ENCODE data around the gene FGF3. TPM values are rescaled to one million over a fixed set of nuclear protein-coding genes. Genes with fewer than 3 reads are reported as not detected.

FGF3 gene
- total RNA-seq, 1 donor from 2014 or later: not detected

- no peak overlapping the region for H3K4me3 ChIP-seq
- H3K36me3 ChIP-seq: no peaks in the 10 kb centered on the region
- no peaks in the 10 kb centered on the region for H3K4me1 ChIP-seq
- peaks cover 2% of the 10 kb centered on the region for H3K9me3 Mint-ChIP-seq
- TF ChIP-seq CTCF (IDR thresholded peaks at IDR 0.05): no peak
- no peak overlapping the region for H2AFZ ChIP-seq (replicated peaks)
- no peak overlapping the region for H3K9ac ChIP-seq
- no peak overlapping the region for H3K27ac Mint-ChIP-seq
- no peaks in the 10 kb centered on the region for H3K36me3 Mint-ChIP-seq
- H3K27me3 ChIP-seq: no peaks in the 10 kb centered on the region
- no peak overlapping the region for H3K27ac ChIP-seq
- H3K4me3 Mint-ChIP-seq: no peak overlapping the region
- H4K20me1 ChIP-seq (ENCODE audit: low read depth): no peaks in the 10 kb centered on the region
- no peak overlapping the region for H3K4me2 ChIP-seq
- no peaks in the 10 kb centered on the region for H3F3A ChIP-seq (ENCODE audit: low read depth)
- H3K27me3 Mint-ChIP-seq (ENCODE audit: insufficient read depth, low read depth): peaks cover 10% of the 10 kb centered on the region
- H3K9me3 ChIP-seq (ENCODE audit: low read depth): no peaks in the 10 kb centered on the region
- H3K79me2 ChIP-seq (ENCODE audit: low read depth): no peaks in the 10 kb centered on the region
- DNase-seq (ENCODE audit: low spot score): no peak
- H3K4me1 Mint-ChIP-seq: no peaks in the 10 kb centered on the region
These were observed 21.3 kb downstream of the FGF3 start for GRCh38 chr11:69797737-69798528.

GRCh38 chr11:69797156-69797555, 22.1 kb downstream of the FGF3 start:
- no peaks in the 10 kb centered on the region for H3K36me3 Mint-ChIP-seq
- H3K27me3 ChIP-seq: no peaks in the 10 kb centered on the region
- H3K27ac ChIP-seq: no peak overlapping the region
- H3K4me1 ChIP-seq: no peaks in the 10 kb centered on the region
- H3K36me3 ChIP-seq: no peaks in the 10 kb centered on the region
- no peak overlapping the region for H3K27ac Mint-ChIP-seq
- H3K4me3 Mint-ChIP-seq: no peak overlapping the region
- no peak for DNase-seq (ENCODE audit: low spot score)
- no peak overlapping the region for H3K9ac ChIP-seq
- H3K79me2 ChIP-seq (ENCODE audit: low read depth): no peaks in the 10 kb centered on the region
- no peaks in the 10 kb centered on the region for H3K9me3 ChIP-seq (ENCODE audit: low read depth)
- H3K27me3 Mint-ChIP-seq (ENCODE audit: insufficient read depth, low read depth): peaks cover 10% of the 10 kb centered on the region
- no peaks in the 10 kb centered on the region for H3F3A ChIP-seq (ENCODE audit: low read depth)
- H4K20me1 ChIP-seq (ENCODE audit: low read depth): no peaks in the 10 kb centered on the region
- no peak overlapping the region for H2AFZ ChIP-seq (replicated peaks)
- TF ChIP-seq CTCF (IDR thresholded peaks at IDR 0.05) (peak; percentile 16), EZH2phosphoT487 (IDR thresholded peaks at IDR 0.05) (no peak)
- peaks cover 3% of the 10 kb centered on the region for H3K9me3 Mint-ChIP-seq
- no peaks in the 10 kb centered on the region for H3K4me1 Mint-ChIP-seq
- H3K4me2 ChIP-seq: no peak overlapping the region
- no peak overlapping the region for H3K4me3 ChIP-seq

- H4K20me1 ChIP-seq (ENCODE audit: low read depth): no peaks in the 10 kb centered on the region
- no peaks in the 10 kb centered on the region for H3K36me3 Mint-ChIP-seq
- H3K9me3 Mint-ChIP-seq: peaks cover 3% of the 10 kb centered on the region
- no peaks in the 10 kb centered on the region for H3K9me3 ChIP-seq (ENCODE audit: low read depth)
- no peak overlapping the region for H3K4me2 ChIP-seq
- H3K4me3 Mint-ChIP-seq: no peak overlapping the region
- H3K36me3 ChIP-seq: no peaks in the 10 kb centered on the region
- H3K4me1 Mint-ChIP-seq: peaks cover 4% of the 10 kb centered on the region
- H3K79me2 ChIP-seq (ENCODE audit: low read depth): no peaks in the 10 kb centered on the region
- no peaks in the 10 kb centered on the region for H3K4me1 ChIP-seq
- no peak overlapping the region for H3K27ac ChIP-seq
- H3K4me3 ChIP-seq: no peak overlapping the region
- no peaks in the 10 kb centered on the region for H3K27me3 ChIP-seq
- no peak overlapping the region for H3K27ac Mint-ChIP-seq
- no peak for TF ChIP-seq CTCF (IDR thresholded peaks at IDR 0.05)
- no peak for TF ChIP-seq EZH2 (IDR thresholded peaks at IDR 0.05)
- no peak for TF ChIP-seq EZH2phosphoT487 (IDR thresholded peaks at IDR 0.05)
- H2AFZ ChIP-seq (replicated peaks): no peak overlapping the region
- no peak for DNase-seq (ENCODE audit: low spot score)
- H3K27me3 Mint-ChIP-seq (ENCODE audit: insufficient read depth, low read depth): peaks cover 4% of the 10 kb centered on the region
- H3F3A ChIP-seq (ENCODE audit: low read depth): no peaks in the 10 kb centered on the region
- no peak overlapping the region for H3K9ac ChIP-seq
These were observed 23.2 kb downstream of the FGF3 start for GRCh38 chr11:69796063-69796462.

All from neural progenitor cell (in vitro differentiated cells).